Stomach (tissue), 4 donors: ENCODE results near the gene RAPSN.

Experiments
- CTCF ChIP-seq, 7 experiments: fragments of 450-650 bp in 4 of 7; fragments of 200-600 bp in 3 of 7; sonication (generic) in 3 of 7; IDR thresholded peaks; one replicate each; pipeline ENCODE4 v1.5.1; 2016 to 2019; ENCODE audit warnings: antibody characterized with exemption in 7 of 7, control low read depth in 2 of 7, mild to moderate bottlenecking in 1 of 7
- EP300 ChIP-seq: sonication (generic); formaldehyde crosslinking; IDR thresholded peaks from one replicate; pipeline ENCODE4 v1.6.1; 2017; ENCODE audit warnings: antibody characterized with exemption
- POLR2A ChIP-seq, 4 donors: fragments of 450-650 bp; IDR thresholded peaks; one replicate each; pipeline ENCODE4 v1.6.1; 2016; ENCODE audit warnings: antibody characterized with exemption in 4 of 4, control low read depth in 2 of 4, mild to moderate bottlenecking in 1 of 4, moderate library complexity in 1 of 4
- POLR2AphosphoS5 ChIP-seq, 3 donors: sonication (generic); formaldehyde crosslinking; IDR thresholded peaks; one replicate each; pipeline ENCODE4 v1.6.1; 2016; ENCODE audit warnings: antibody characterized with exemption in 3 of 3

GRCh38 chr11:47495856-47496217 is 46.9 kb upstream of the RAPSN start:
- TF ChIP-seq CTCF (IDR thresholded peaks at IDR 0.05) (no peak), POLR2A (IDR thresholded peaks at IDR 0.05) (no peak), EP300 (no peak), POLR2AphosphoS5 (IDR thresholded peaks at IDR 0.05) (no peak)
